Measurements from ENCODE around the gene WDR88.

DNA sequence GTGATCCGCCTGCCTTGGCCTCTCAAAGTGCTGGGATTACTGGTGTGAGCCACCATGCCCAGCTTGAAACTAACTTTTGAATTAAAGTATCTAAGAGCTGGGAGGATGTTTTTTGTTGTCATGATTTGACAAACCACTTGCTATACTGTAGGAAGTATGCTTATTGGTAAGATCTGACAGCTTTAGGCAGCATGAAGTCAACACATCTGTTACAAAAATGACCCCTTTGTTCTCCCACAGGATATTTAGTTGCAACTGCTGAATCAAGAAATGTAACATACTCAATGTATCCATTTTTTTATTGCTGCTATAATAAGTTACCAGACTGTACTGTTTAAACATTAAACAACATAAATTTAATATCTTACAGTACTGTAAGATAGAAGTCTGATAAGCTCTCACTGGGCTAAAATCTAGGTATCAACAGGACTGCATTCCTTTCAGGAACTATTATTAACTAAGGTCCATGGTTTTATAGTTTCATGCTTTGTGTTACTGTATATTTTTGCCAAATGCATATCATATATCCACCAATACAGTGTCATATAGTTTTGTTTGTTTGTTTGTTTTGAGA is 39.4 kb downstream of the WDR88 start:
- no peak for TF ChIP-seq ZNF384 (IDR thresholded peaks at IDR 0.05)
- TF ChIP-seq ELF4 (IDR thresholded peaks at IDR 0.05) = no peak
- no peak for TF ChIP-seq SUZ12 (IDR thresholded peaks at IDR 0.05)
- no peak for TF ChIP-seq SP1 (IDR thresholded peaks at IDR 0.05)
- TF ChIP-seq FOXA1 (IDR thresholded peaks at IDR 0.05) = no peak

All from HEK293T (cell line).